Sigmoid colon (tissue), 7 donors: ENCODE data around the gene TOM1L2. TPM values are rescaled to one million over a fixed set of nuclear protein-coding genes. Genes with fewer than 3 reads are reported as not detected.

ENCODE experiments used
- DNase-seq: peaks from one replicate; pipeline ENCODE4 v3.0.0-alpha.2; 2019
- H3K27ac ChIP-seq, 4 donors: fragments of 200-600 bp; sonication (generic); one replicate each; pipeline ENCODE4 v1.5.1; 2016 to 2019; ENCODE audit warnings: mild to moderate bottlenecking in 1 of 4
- H3K27me3 ChIP-seq, 3 donors: fragments of 200-600 bp; sonication (generic); one replicate each; pipeline ENCODE4 v1.5.1; 2019; ENCODE audit warnings: mild to moderate bottlenecking in 1 of 3
- H3K36me3 ChIP-seq, 4 donors: fragments of 200-600 bp; sonication (generic); one replicate each; pipeline ENCODE4 v1.5.1; 2016 to 2019
- H3K4me1 ChIP-seq, 4 donors: fragments of 200-600 bp; sonication (generic); one replicate each; pipeline ENCODE4 v1.5.1; 2017 to 2019
- H3K4me3 ChIP-seq, 4 donors: fragments of 200-600 bp; sonication (generic); one replicate each; pipeline ENCODE4 v1.5.1; 2017 to 2019; ENCODE audit warnings: mild to moderate bottlenecking in 2 of 4, moderate library complexity in 1 of 4
- H3K9me3 ChIP-seq, 4 donors: fragments of 200-600 bp in 3 of 4; sonication (generic) in 3 of 4; one replicate each; pipeline versions ENCODE4 v1.5.1 to v1.6.1; 2013 to 2019
- CTCF ChIP-seq, 4 experiments: fragments of 450-650 bp in 3 of 4; fragments of 200-600 bp in 1 of 4; IDR thresholded peaks; one replicate each; pipeline ENCODE4 v1.5.1; 2016 to 2019; ENCODE audit warnings: antibody characterized with exemption in 4 of 4, mild to moderate bottlenecking in 3 of 4, moderate library complexity in 2 of 4
- EP300 ChIP-seq, 4 donors: sonication (generic); formaldehyde crosslinking; IDR thresholded peaks; one replicate each; pipeline ENCODE4 v1.6.1; 2017; ENCODE audit warnings: antibody characterized with exemption in 4 of 4
- POLR2A ChIP-seq, 2 donors: fragments of 450-650 bp; IDR thresholded peaks; one replicate each; pipeline ENCODE4 v1.6.1; 2016; ENCODE audit warnings: antibody characterized with exemption in 2 of 2, mild to moderate bottlenecking in 2 of 2, moderate library complexity in 2 of 2
- POLR2AphosphoS5 ChIP-seq, 4 donors: sonication (generic); formaldehyde crosslinking; IDR thresholded peaks; one replicate each; pipeline ENCODE4 v1.6.1; 2017; ENCODE audit warnings: antibody characterized with exemption in 4 of 4
- WGBS, 2 donors: extraction: QIAGEN DNeasy Blood & Tissue Kit; methylation state at CpG; one replicate each; pipeline ENCODE4 v1.1.7; 2013; 5-methylcytosine and 5-hydroxymethylcytosine counted together
- intact Hi-C: fragments of 100-400 bp; cut with DNase I; formaldehyde crosslinking; loops from one replicate; pipeline ENCODE4 v1.15.1; 2023
- polyA plus RNA-seq, 3 donors: library from polyadenylated mRNA; stranded (reverse); fragments of 200-250 nt; gene quantifications; one replicate each; pipeline ENCODE4 v1.2.3, GENCODE V29; 2013
- total RNA-seq, 4 donors: library from RNA; depleted of rRNA; stranded (reverse); fragments of >200 nt; gene quantifications; one replicate each; pipeline ENCODE4 v1.1.0, GENCODE V29; 2016
- donor health status: healthy with polysubstance abuse.
- donor health status: Bipolar disorder and iron deficiency.
- donor health status: healthy.

The TOM1L2 gene
- total and polyA plus RNA-seq, 7 donors: 13.8 to 215 (median 43.3) TPM

GRCh38 chr17:17823433-17824118, 148.6 kb downstream of the TOM1L2 start:
- Histone ChIP-seq H3K27ac (peak overlapping the region; percentile 83 to 90 (median 86)), H3K4me3 (peak overlapping the region; percentile 32 to 55 (median 52)), H3K36me3 (peaks cover 10 to 21% (median 12%) of the 10 kb centered on the region in 4 donors), H3K27me3 (no peaks in the 10 kb centered on the region), H3K4me1 (peaks cover 0 to 86% (median 81%) of the 10 kb centered on the region in 4 donors), H3K9me3 (no peaks in the 10 kb centered on the region)
- peak; percentile 96 for DNase-seq
- peak in 1 of 4 donors; percentile 53 for TF ChIP-seq EP300 (IDR thresholded peaks at IDR 0.05)
- no peak for TF ChIP-seq CTCF (IDR thresholded peaks at IDR 0.05)
- peak in 3 of 4 donors; percentile 63 to 68 (median 64) for TF ChIP-seq POLR2AphosphoS5 (IDR thresholded peaks at IDR 0.05)
- TF ChIP-seq POLR2A (IDR thresholded peaks at IDR 0.05): peak in 1 of 2 donors; percentile 48
- intact Hi-C loops: loop anchor here (2.0 kb wide), 1 partner anchor 13 kb away; the partner anchor contains the start of gene SREBF1
- WGBS, 2 donors: 1 to 2% methylated on average over 69 of the region's 69 CpGs

GRCh38 chr17:17822616-17823015, 149.6 kb downstream of the TOM1L2 start:
- TF ChIP-seq POLR2AphosphoS5 (IDR thresholded peaks at IDR 0.05) (no peak), POLR2A (IDR thresholded peaks at IDR 0.05) (no peak), EP300 (IDR thresholded peaks at IDR 0.05) (no peak), CTCF (IDR thresholded peaks at IDR 0.05) (no peak)
- DNase-seq: no peak
- no peaks in the 10 kb centered on the region for H3K9me3 ChIP-seq
- peak overlapping the region; percentile 32 to 55 (median 52) for H3K4me3 ChIP-seq
- intact Hi-C loops: loop anchor here (2.0 kb wide), 1 partner anchor 14 kb away; the partner anchor contains the start of gene SREBF1
- H3K27ac ChIP-seq: peak overlapping the region; percentile 44 to 90 (median 84)
- peaks cover 11 to 27% (median 17%) of the 10 kb centered on the region in 4 donors for H3K36me3 ChIP-seq
- WGBS, 2 donors: 18 to 62% methylated on average over 3 of the region's 3 CpGs
- H3K27me3 ChIP-seq: no peaks in the 10 kb centered on the region
- H3K4me1 ChIP-seq: peaks cover 0 to 95% (median 84%) of the 10 kb centered on the region in 4 donors

- Histone ChIP-seq H3K9me3 (no peaks in the 10 kb centered on the region), H3K36me3 (peaks cover 14 to 31% (median 20%) of the 10 kb centered on the region in 4 donors), H3K27me3 (no peaks in the 10 kb centered on the region), H3K4me3 (peak overlapping the region in 3 of 4 donors; percentile 49 to 55 (median 54)), H3K27ac (peak overlapping the region; percentile 44 to 90 (median 84)), H3K4me1 (peaks cover 0 to 94% (median 84%) of the 10 kb centered on the region in 4 donors)
- intact Hi-C loops: loop anchor here (2.0 kb wide), 1 partner anchor 15 kb away; the partner anchor contains the start of gene SREBF1
- WGBS, 2 donors: 20 to 54% methylated on average over 1 of the region's 1 CpG
- TF ChIP-seq POLR2AphosphoS5 (IDR thresholded peaks at IDR 0.05): peak; percentile 18 to 73 (median 57)
- TF ChIP-seq POLR2A (IDR thresholded peaks at IDR 0.05): peak in 1 of 2 donors; percentile 15
- TF ChIP-seq CTCF (IDR thresholded peaks at IDR 0.05): no peak
- DNase-seq: peak; percentile 94
These were observed 150.0 kb downstream of the TOM1L2 start for GRCh38 chr17:17822189-17822588.

GRCh38 chr17:17820463-17821158, 151.6 kb downstream of the TOM1L2 start:
- Histone ChIP-seq H3K27ac (peak overlapping the region in 3 of 4 donors; percentile 41 to 86 (median 83)), H3K36me3 (peaks cover 14 to 42% (median 31%) of the 10 kb centered on the region in 4 donors), H3K4me3 (no peak overlapping the region), H3K9me3 (no peaks in the 10 kb centered on the region), H3K4me1 (peaks cover 0 to 80% (median 76%) of the 10 kb centered on the region in 4 donors), H3K27me3 (no peaks in the 10 kb centered on the region)
- 64 to 91% methylated on average over 7 of the region's 7 CpGs for WGBS, 2 donors
- no peak for DNase-seq
- TF ChIP-seq POLR2A (IDR thresholded peaks at IDR 0.05) (no peak), CTCF (IDR thresholded peaks at IDR 0.05) (no peak), POLR2AphosphoS5 (IDR thresholded peaks at IDR 0.05) (no peak), EP300 (IDR thresholded peaks at IDR 0.05) (no peak)
- intact Hi-C loops: no loop called here
